ENCODE measurements around the gene BSPRY.
"Not testable (repeated sequence)": the region's sequence is repeated elsewhere in the genome, so short reads cannot be mapped to it uniquely, and the experiment has no call there.

The BSPRY gene

GRCh38 chr9:113364951-113365350, 15.6 kb downstream of the BSPRY start:
- in situ Hi-C loops (cut with HindIII; ENCODE audit: low sequenced_read_pairs), result no loop called here
- DNase-seq (ENCODE audit: low read depth, low spot score), result no peak
- TF ChIP-seq CTCF (IDR thresholded peaks at IDR 0.05; ENCODE audit: low read depth, low read length), result no peak
- H3K4me3 ChIP-seq (ENCODE audit: low read depth, low read length), result no peak overlapping the region

GRCh38 chr9:113365652-113366051, 16.3 kb downstream of the BSPRY start:
- DNase-seq (ENCODE audit: low read depth, low spot score), result not testable (repeated sequence)

GRCh38 chr9:113368348-113368981, 19.1 kb downstream of the BSPRY start:
- in situ Hi-C loops (cut with HindIII; ENCODE audit: low sequenced_read_pairs), result no loop called here
- TF ChIP-seq CTCF (IDR thresholded peaks at IDR 0.05; ENCODE audit: low read depth, low read length), result no peak
- no peak for DNase-seq (ENCODE audit: low read depth, low spot score)
- no peak overlapping the region for H3K4me3 ChIP-seq (ENCODE audit: low read depth, low read length)

More at GRCh38 chr9:113365652-113366051, 16.3 kb downstream of the BSPRY start:
- in situ Hi-C loops (cut with HindIII; ENCODE audit: low sequenced_read_pairs); H3K4me3 ChIP-seq (ENCODE audit: low read depth, low read length): not testable (repeated sequence)

DNA sequence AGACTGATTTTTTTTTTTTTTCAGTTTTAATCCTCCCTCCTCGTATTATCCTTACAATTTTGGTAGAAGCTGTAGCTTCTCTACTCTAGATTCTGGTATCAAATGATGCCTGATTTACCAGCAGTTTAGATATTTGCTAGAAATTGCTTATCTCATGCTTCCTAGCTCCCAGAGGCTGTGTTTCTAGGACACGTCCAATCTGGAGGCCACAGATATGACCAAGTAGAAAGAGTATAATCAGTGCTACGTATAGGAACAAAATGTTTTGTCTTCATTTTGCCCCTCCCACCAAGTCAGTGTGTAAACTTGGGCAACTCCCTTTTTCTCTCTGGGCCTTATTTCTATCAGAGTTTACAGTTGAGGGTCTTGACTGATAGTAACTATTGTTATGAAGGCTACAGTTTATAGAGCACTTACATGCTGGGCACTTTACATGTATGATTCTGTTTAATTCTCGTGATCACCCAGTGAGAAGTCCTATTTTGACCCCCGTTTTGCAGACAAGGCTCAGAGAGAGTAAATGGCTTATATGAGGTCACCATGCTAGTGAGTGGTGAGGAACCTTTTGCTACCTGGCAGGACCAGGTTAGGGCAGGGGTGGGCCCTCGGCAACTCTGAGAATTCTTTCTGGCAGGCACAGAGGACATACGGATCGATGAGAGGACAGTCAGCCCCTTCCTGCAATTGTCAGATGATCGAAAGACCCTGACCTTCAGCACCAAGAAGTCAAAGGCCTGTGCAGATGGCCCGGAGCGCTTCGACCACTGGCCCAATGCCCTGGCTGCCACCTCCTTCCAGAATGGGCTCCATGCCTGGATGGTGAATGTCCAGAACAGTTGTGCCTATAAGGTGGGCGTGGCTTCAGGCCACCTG, 19.9 kb downstream of the BSPRY start:
- no peak overlapping the region for H3K4me3 ChIP-seq (ENCODE audit: low read depth, low read length)
- in situ Hi-C loops (cut with HindIII; ENCODE audit: low sequenced_read_pairs), result no loop called here
- no peak for DNase-seq (ENCODE audit: low read depth, low spot score)
- no peak for TF ChIP-seq CTCF (IDR thresholded peaks at IDR 0.05; ENCODE audit: low read depth, low read length)

DNA sequence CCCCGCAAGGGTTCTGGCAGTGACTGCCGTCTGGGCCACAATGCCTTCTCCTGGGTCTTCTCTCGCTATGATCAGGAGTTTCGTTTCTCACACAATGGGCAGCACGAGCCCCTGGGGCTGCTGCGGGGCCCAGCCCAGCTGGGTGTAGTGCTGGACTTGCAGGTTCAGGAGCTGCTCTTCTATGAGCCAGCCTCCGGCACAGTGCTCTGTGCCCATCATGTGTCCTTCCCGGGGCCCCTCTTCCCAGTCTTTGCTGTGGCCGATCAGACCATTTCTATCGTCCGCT, 20.5 kb downstream of the BSPRY start:
- no peak for TF ChIP-seq CTCF (IDR thresholded peaks at IDR 0.05; ENCODE audit: low read depth, low read length)
- in situ Hi-C loops (cut with HindIII; ENCODE audit: low sequenced_read_pairs), result no loop called here
- DNase-seq (ENCODE audit: low read depth, low spot score), result no peak
- H3K4me3 ChIP-seq (ENCODE audit: low read depth, low read length), result no peak overlapping the region

DNA sequence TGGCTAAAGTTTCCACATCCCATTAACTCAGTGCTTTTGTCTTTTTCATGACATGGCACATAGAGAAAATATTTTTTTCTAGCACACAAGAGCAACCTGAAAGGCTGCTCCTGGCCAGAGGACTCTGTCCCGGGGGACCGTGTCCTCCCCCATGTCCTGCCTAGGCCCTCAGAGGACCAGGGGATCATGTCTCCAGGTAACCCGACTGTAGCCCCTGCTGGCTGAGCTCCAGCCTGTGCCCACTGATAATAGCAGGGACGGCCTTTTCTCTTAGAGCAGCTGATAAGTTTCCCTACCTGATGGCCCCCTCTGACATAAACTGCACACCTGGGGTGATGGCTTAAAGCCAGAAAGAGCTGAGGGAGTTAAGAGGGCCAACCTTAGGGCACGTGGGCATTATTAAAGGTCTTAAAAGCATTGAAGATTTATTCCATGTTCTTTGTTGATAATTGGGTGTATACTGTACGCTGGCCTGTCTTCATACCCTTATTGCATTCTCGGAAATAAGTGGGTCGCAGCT, 21.5 kb downstream of the BSPRY start:
- in situ Hi-C loops (cut with HindIII; ENCODE audit: low sequenced_read_pairs), result no loop called here
- H3K4me3 ChIP-seq (ENCODE audit: low read depth, low read length), result no peak overlapping the region
- no peak for TF ChIP-seq CTCF (IDR thresholded peaks at IDR 0.05; ENCODE audit: low read depth, low read length)
- no peak for DNase-seq (ENCODE audit: low read depth, low spot score)

DNA sequence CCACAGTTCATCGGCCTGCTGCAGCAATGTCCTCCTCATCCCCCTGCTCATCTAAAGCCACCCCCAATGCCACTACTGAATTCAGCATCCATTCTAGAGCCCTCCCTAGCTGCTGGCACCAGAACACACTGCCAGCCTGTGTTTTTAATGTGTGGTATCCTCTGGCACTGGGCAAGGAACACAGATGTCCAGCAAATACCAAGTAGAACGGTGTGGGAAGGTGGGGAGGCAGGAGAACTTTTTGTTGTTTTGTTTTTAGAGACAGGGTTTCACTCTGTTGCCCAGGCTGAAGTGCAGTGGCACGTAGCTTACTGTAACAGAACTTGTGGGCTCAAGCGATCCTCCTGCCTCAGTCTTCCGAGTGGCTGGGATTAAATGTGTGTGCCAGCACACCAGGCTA, 22.7 kb downstream of the BSPRY start:
- in situ Hi-C loops (cut with HindIII; ENCODE audit: low sequenced_read_pairs), result no loop called here
- H3K4me3 ChIP-seq (ENCODE audit: low read depth, low read length), result no peak overlapping the region
- no peak for DNase-seq (ENCODE audit: low read depth, low spot score)
- no peak for TF ChIP-seq CTCF (IDR thresholded peaks at IDR 0.05; ENCODE audit: low read depth, low read length)

All from astrocyte of the spinal cord (primary cell).